ENCODE data around the gene NR3C1.

Gene NR3C1

DNA sequence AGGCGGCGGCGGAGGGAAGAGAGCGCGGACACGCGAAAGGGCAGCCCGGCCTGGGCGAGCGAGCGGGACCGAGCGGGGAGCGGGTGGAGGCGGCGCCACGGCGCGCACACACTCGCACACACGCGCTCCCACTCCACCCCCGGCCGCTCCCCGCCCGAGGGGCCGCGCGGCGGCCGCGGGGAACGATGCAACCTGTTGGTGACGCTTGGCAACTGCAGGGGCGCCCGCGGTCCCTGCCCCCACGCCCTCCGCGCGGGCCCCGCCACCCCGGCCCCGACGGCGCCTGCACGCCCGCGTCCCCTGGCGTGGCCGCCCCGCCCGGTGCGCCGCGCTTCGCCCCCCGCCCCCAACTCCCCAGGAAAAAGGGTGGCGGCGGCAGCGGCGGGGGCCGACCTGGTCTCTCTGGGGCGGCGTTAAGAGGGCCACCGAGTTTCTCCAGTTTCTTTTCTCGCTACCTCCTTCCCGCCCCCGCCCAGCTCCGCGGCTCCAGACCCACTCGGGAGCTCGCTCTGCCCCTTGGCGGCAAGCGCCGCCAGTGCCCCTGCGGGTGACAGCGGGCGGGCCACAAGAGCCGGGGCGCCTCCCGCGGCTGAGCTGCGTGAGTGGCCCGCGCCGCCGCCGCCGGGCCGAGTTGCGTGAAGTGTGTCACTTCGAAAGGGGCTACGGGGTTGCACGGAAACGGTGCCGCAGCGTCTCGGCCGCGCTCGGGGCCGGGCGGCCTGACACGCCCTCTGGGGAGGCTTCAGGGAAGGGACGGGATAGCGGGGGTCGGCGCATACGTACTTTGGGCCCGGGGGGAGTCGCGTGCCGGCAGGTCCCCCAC is at the start of gene NR3C1:
TSS of gene NR3C1 (minus strand) at position 94 of the 823 bp plus-strand sequence. CDS start 2,847 bp downstream, outside the sequence.
- peak; percentile 92 for DNase-seq

DNA sequence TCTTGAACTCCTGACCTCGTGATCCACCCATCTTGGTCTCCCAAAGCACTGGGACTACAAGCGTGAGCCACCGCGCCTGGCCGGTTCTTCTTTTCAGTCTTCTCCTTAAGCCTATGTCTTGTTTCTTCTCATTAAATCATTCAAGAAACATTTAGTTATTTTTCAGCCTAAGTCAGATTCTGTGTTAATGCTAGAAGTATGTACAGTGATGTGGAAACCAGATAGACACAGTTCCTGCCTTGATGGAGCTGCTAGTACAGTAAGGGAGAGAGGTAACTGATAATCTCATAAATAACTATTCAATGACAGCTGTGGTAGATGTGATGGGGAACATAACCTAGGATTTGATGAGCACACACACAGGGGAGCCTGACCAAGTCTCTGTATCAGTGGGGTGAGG is 46.3 kb upstream of the NR3C1 start:
- no peak for DNase-seq

DNA sequence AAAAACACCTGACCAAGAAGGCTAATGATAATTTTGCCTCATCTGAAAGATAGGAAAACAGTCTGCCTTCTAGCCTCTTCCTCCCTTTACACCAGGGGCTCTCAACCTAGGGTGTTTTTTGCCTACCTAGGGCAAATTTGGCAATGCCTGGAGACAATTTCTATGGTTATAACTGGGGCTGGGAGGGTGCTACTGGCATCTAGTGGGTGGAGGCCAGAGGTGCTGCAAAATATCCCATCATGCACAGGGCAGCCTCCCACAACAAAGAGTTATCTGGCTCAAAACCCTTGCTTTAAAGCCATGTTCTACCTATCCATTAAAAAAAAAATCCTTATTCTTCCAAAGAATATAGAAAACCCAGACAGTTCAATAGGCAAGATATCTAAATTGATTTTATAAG is 45.0 kb upstream of the NR3C1 start:
- no peak for DNase-seq

DNA sequence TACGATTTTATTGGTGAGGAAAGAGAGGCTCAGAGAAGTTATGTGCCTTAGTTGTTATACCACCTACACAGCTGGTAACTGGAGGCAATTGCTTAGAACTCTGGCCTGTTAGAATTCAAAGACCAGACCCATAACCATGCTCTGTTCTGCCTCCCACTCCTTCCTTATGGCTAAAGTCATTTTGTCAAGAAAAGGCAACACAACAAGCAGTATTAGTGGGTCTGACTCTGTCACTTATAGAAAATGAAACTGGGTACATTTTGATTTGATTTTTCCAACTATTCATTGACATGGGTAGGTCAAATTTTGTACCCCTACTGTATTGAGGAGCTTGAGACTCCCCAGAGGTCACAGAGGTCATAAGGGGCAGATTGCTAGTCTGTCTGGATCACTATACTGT is 44.5 kb upstream of the NR3C1 start:
- DNase-seq = no peak

DNA sequence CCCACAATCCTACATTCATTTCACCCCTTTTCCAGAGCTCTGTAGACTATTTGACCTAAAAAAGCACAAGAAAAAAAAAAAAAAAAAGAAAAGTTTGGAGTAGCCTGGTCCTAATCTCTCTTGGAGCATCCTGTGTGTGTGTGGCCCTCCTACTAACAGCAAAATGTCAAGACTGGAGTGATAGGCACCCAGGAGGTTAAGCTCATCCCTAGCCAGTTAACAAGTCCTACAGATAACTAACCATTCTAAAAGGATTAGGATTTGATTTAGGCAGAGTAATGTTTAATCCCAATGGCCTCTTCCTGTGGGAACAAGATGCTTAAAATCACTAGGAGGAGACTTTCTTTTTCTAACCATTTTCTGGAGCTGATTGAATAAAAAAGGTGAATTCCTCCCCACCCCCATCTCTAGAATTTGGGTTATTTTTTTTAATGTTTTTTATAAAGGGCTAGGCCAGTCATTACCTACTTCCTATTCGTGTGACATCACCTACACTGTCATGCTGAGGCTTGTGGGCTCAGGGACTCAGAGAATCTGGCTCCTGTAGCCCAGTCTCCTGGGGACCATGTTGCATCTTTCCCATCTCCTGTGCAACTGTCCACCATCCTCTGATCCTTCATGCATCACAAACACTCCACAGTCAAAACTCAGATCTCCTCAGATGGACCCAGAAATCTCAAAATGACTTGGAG is 43.2 kb upstream of the NR3C1 start:
- DNase-seq = no peak

DNA sequence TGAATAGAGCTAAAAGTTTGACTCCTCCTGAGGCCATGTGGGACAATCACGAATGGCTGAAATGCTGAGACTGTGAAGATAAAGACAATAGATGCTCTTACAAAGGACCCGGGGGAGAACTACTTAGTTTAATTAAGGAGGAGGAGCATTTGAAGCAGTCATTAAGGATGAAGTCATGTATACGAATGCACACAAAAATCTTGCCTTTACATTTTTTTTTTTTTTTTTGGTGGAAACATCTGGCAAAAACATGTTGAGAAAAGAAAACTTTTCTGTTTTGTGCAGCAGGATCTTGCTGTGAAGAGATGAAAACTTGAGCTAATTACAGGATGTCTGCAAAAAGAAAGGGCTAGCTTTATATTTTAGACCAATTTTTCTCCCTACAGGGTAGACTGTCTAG is 42.3 kb upstream of the NR3C1 start:
- DNase-seq = no peak

DNA sequence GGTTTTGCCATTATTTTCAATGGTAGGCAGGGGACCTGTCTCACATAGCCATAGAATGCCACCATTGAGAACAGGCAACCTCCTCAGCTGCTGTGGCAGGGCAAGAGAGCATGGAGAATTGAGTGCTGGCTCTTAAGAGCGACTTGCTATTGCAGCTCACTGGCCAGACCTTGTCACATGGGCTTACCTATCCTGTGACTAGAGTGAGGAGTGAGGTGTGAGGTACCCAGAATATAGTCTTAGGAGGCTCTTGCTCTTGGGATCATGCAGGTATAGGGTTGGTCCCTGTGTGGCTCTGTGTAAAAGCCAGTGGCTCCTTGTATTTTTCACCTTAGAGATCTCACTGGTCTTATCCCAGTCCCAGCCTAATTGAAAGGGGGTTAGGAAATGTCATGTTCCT is 39.8 kb upstream of the NR3C1 start:
- no peak for DNase-seq

DNA sequence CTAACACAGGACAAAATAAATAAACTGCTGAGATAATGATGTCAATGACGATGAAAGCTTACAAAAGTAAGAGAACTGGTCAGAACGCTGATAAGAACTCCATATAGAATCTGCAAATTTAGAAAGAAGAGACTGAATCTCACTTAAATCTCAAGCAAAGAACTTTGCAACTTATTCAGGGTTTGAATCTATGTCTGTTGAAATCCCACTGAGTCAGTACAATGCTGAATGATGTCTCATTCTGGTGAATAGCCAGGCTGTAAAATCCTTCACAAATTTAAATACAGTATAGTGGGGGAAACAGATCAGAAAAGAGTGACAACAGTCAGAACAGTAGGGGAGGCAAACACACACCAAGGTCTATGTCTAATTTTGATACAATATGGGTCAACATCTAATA is 38.9 kb upstream of the NR3C1 start:
- DNase-seq = no peak

DNA sequence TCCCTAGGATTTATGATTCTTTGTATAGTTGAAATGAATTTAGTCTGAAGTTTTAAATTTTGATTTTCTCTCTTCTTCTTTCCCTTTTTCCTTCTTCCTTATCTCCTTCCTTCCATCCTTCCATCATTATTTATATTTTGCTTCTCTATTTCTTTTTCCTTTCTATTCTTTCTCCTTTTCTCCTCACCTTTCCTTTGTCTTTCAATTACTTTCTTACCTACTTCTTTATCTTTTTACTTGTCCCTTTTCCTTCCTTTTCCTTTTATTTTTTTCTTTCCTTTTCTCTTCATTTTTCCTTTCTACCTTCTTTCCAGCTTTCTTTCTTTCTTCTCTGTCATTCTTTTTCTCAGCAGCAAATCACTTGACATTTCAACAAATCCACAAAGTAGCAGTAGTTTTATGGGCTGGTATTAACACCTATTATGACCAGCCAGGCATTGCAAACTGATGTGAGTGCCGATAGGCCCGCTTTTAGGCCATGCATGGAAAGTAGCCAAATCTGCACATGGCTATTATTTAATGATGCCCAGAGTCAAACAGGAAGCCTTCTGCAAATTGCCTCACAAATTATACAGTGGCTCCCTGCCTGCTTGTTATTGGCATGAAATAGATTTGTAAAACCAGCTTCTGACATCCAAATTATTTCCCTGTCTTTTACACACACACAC is 37.1 kb upstream of the NR3C1 start:
- no peak for DNase-seq

DNA sequence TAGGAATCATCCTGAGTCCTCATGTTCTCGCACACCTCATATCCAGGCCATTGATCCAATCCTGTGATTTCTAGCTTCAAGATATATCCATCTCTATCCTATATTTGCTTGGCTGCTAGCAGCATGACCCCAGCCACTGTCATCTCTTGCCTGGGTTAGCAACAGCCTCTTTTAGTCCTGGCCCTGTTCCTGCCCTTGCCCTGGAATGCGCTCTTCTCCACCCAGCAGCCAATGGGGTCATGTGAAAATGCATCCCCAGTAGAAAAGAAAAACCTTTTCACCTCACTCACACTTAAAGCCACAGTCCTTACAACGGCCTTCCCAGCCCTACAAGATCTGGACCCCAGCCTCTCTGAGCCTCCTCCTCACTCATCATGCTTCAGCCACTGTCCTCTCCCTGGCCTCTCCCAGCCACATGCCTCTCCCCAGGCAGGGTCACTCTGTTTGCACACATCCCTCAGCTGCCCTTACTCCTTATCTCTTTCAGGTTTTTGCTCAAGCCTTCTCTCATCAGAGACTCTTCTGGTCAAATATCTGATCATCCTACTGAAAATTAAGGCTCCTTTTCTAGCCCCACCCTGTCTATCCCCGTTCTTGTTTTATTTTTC is 34.3 kb upstream of the NR3C1 start:
- no peak for DNase-seq

DNA sequence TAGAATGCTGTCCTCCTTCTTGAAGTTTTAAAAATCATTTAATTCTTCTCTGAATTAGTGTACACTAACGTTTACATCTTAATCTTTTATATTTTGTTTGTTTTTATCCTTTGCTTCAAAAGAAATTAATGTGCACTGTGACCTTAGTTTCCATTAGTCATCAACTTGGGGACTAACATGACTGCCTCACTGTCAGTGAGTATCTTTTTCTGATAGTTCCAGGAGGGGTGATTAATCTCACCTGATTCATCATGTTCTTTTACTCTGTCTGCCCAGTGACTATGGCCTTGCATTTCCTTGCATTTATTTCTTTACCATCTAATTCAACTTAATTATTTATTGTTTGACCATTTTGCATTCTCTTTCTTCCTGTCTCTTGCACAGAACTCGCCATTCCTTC is 33.4 kb upstream of the NR3C1 start:
- DNase-seq = no peak

DNA sequence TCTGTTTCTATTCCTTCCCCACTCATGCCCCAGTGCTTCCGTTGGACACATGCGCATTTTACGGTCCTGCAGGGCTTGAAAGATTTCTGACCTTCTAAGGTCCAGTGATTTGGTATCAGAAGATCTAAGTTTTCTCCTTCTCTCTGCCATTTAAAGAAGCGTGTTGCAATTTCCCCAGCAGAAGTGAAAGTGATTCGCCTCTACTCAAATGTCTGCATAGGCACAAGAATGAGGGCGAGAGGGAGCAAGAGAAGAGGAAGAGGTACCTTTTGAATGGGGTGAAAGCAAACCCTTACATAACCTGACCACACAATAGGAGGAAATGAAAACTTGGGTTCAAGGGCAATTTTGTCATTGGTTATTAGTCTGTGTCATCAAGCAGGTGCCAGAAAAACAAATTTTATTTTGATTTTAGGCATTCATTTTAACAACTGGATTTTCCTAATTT is 31.7 kb upstream of the NR3C1 start:
- DNase-seq = no peak

DNA sequence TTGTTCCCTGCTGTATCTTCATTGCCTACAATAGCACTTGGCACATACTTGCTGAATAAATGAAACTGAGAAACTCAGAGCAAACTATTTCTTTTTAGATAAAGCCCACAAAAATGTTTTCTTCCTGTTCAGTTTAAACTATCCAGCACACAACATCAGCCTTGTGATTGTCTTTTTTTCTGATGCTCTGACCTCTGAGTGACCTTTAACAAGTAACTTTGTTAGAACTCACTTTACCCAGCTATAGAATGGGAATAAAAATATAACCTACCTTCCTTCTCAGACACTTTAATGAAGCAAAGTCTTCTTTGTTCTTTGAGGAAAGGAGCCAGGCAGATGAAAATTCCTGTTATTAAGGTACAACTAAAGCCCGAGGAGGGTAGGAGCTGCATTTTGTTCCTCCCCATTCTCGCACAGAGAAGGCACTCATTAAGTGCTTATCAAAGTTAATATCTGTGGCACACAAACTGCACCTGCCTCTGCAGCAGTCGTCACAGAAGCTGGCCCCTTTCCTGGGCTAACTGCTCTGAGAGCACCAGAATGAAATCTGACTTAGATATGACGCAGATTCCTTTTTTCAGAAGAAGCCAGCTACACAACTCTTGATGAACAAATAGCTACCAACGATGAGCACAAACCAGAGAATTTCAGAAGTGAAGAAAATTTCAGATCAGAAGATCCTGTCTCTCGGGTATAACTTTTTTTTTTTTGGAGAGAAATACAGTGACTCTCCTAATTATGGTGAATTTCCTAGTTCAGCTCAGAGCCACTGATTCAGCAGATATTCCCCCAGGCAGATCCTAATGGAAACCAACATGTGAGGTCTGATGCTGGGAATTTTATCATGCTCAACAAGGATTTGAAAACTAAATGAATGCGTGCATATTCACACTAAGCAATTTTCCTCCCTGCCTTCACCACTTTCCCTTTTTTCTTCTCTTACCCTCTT is 31.0 kb upstream of the NR3C1 start:
- no peak for DNase-seq

DNA sequence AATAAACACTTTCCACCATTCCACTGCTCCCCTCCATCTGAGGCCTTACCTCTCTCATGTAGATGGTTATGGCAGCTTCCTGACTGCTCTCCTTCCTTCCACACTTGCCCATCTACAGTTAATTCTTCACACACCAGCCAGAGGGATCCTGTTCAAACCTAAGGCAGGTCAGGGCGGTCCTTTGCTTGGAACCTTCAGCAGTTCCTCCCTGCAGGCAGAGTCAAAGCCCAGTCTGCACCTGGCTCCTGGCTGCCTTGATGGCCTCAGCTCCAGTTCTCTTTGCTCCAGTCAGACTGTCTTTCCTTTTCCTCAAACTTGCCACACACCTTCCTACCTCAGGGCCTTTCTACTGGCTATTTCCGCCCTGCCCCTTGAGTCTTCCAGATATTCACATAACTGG is 30.2 kb upstream of the NR3C1 start:
- no peak for DNase-seq

DNA sequence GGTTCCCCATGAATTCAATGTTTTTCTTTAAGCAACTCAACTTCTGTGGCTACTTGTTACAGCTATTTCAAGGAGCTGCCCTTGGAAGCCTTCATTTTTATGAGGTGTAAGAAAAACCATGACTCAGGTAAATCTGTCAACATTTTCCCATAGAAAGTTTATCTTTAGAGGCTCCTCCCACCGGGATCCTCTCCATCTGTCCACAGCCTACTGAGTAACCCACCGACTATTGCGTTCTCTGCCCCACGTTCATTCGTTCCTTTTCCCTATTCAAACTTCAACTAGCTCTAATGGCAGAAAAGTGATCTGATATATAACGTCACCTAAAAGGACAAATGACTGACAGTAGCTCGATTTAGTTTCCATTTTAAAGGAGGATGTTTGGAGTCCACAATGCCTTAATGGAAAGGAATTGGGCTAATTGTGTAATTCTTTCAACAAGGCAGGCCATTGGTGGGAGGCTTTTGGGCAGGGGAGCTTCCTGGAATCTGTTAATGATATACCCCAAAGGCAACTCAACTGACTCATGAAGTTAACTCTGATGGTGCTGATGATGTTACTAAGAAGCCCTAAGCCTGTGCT is 29.3 kb upstream of the NR3C1 start:
- no peak for DNase-seq

DNA sequence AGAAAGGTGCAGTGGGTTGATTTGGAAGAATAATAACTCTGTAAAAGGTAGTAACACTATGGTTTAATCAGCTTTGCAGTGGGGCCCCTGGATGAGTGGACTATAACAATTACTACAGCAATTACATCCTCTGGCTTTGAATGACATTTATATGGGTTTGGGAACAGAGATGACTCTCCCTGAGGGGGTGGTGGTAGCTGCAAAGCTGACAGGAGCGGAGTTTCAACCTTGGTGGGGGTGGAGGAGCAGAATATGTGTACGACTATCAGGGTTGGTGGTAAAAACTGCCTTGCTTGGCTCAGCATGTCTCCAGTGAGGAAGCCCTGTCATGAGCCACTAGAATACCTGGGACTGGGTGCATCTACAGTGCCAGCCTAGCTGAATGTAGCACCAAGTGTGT is 28.3 kb upstream of the NR3C1 start:
- DNase-seq = no peak

DNA sequence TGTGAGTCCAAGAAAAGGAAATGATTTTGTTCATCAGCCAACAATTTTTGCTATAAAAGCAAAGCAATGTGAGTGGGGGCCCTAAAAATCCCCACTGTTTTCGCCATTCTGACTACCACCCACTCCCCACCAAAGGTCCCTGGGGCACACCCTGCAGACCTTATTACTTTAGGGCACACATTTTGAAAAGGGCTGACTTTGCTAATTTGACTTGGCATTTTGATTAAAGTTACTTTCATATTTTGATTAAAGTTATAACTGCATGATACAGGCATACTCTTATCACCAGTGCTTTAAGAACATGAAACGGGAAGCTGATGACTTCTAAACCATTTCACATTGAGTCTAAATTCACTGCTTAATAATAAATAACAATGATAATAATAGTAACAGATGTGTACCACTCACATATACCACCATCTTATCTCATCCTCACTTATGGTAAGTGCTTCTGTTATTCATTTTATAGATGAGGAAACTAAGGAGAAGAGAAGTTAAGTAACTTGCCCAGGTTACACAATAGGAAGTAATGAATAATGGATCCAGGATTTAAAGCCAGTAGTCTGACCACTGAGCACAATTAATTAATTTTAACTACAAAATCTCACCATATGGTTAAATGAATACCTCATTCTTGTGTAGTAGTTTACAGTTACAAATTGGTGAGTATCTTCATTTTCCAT is 25.4 kb upstream of the NR3C1 start:
- DNase-seq = no peak

DNA sequence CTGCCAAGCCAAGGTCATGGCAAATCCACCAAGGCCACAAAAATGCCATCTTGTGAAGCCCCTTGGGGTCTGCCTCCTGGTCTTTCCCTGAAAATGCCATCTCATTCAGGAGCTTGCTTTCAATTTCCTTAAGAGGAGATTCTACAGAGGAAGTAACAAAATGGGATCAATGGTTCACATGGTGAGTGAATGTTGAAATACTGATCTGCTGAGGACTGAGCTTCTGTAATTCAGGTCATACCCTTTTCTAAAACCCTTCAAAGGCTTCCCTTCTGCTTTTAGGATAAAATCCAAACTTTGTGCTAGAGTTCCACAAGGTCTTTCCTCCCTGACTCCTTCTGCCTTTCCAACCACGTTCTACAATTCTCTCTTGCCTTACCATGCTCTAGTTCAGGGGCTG is 24.7 kb upstream of the NR3C1 start:
- DNase-seq = no peak

DNA sequence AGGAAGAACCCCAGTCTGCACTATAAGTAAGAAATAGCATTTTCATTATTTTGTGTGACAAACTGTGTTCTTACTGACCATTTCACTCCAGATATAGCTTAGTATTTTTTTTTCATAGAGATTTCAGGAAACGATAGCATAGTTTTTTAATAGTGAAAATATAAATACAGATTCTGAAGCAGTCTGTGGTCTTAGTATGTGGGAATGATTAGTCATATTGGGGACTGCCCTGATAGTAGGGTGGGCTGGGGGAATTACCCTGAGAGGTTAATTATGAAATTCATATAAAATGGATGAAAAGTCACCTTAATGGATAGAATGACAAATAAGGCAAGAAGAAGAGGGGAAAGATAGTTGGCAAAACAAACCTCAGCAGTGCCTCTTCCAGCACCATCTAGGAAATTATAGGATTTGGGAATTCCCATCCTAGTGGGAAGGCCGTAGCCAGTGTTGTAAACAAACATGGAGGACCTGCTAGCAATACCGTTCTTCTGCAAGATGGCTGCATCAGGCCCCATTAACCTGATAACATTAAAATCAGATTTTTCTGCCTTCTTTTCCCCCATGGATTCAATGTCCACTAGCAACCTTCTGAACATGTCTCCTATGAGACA is 23.7 kb upstream of the NR3C1 start:
- no peak for DNase-seq

DNA sequence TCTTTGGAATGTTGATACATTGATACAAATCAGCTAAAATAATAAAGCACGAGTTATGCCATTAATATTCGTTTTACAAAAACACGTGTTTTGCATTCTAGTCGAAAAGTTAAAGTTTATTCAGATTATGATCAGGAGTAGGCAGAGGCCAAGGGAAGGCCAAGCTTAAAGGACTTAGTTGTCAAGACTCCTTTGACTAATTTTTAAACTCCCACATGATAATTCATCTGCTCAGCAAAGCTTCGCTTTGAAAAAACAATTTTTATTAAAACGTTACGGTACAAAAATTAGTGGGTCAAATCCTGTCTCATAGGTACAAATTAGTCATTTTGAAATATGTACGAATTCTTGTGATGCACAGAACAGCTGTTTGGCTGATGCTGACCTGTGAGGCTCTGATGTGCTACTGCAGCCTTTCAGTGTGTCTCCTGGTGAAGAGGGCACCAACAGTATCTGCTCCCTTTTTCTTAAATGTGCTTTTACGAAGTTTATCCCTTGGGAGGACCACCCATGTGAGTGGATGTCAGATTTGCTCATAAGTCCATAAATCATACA is 23.0 kb upstream of the NR3C1 start:
- DNase-seq = no peak

DNA sequence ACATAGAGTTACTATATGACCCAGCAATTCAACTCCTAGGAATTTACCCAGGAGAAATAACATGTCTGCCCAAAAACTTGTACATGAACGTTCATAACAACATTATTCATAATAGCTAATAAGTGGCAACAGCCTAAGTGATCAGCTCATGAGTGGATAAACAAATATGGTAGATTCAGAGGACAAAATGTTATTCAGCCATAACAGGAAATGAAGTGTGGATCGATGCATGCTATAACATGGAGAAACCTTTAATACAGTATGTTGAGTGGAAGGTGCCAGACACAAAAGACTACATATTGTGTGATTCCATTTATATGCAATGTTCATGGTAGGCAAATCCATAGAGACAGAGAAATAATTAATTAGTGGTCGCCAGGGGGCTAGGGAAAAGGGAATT is 22.3 kb upstream of the NR3C1 start:
- DNase-seq = no peak

All from right forelimb (tissue), 1 donor.